Measurements from ENCODE around the gene KIF20B. TPM values are rescaled to one million over a fixed set of nuclear protein-coding genes. Genes with fewer than 3 reads are reported as not detected.

KIF20B gene
- total RNA-seq, 4 donors from 2014 or later: 3.7 to 5.3 (median 4.1) TPM

DNA sequence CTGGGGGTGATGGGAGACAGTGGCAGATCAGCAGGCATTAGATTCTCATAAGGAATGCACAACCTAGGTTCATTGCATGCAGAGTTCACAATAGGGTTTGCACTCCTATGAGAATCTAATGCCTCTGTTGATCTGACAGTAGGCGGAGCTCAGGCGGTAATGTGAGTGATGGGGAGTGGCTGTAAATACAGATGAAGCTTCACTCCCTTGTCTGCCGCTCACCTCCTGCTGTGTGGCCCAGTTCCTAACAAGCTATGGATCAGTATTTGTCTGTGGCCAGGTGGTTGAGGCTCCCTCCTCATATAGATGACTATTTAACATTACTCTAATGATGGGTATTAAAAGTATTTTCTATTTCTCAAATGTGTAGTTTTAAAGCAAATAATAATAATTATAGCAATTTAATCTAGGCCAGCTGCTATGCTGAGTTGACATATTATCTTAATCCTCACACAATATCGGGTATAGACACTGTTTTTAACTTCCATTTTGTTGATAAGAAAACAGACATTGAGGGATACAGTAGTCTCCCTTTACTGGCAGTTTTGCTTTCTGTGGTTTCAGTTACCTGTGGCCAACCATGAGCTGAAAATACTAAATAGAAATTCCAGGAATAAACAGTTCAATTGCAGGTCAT lies 39.9 kb downstream of the KIF20B start:
- TF ChIP-seq, protein P1, sequence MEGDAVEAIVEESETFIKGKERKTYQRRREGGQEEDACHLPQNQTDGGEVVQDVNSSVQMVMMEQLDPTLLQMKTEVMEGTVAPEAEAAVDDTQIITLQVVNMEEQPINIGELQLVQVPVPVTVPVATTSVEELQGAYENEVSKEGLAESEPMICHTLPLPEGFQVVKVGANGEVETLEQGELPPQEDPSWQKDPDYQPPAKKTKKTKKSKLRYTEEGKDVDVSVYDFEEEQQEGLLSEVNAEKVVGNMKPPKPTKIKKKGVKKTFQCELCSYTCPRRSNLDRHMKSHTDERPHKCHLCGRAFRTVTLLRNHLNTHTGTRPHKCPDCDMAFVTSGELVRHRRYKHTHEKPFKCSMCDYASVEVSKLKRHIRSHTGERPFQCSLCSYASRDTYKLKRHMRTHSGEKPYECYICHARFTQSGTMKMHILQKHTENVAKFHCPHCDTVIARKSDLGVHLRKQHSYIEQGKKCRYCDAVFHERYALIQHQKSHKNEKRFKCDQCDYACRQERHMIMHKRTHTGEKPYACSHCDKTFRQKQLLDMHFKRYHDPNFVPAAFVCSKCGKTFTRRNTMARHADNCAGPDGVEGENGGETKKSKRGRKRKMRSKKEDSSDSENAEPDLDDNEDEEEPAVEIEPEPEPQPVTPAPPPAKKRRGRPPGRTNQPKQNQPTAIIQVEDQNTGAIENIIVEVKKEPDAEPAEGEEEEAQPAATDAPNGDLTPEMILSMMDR (IDR thresholded peaks at IDR 0.05; ENCODE audit: low read depth): no peak

GRCh38 chr10:89744026-89744425 lies 42.6 kb downstream of the KIF20B start:
- TF ChIP-seq, protein P1 (IDR thresholded peaks at IDR 0.05; ENCODE audit: low read depth): no peak

DNA sequence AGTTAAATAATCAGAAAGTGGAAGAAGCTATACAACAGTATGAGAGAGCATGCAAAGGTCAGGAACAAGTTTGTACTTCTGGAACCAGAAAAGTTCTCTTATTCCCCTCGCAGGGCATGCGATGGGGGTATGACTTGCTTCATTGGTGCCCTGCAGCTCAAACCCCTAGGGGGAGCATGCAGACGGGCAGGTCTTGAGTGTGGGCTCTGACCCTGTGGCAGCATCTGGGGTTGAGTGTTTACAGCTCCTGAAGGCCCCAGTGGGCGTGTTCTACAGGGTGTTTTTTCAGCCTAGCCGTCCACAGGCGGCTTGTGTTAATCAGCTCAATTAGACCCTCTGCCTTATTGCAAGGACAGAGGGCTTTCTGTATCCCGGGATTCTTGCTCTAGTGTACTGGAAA lies 44.5 kb downstream of the KIF20B start:
- TF ChIP-seq, protein P1 (IDR thresholded peaks at IDR 0.05; ENCODE audit: low read depth): no peak

GRCh38 chr10:89750441-89750840 lies 49.1 kb downstream of the KIF20B start:
- TF ChIP-seq, protein P1 (IDR thresholded peaks at IDR 0.05; ENCODE audit: low read depth): no peak

DNA sequence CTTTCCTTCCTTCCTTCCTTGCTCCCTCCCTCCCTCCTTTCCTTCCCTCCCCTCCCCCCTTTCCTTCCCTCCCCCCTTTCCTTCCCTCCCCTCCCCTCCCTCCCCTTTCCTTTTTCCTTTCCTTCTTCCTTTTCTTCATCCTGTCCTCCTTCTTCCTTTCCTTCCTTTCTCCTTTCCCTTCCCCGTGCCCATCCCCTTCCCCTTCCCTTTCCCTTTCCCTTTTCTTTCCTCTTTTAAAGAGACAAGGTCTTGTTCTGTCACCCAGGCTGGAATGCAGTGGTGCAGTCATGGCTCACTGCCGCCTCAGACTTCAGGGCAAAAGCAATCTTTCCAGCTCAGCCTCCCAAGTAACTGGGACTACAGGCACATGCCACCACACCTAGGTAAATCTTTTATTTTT lies 54.0 kb downstream of the KIF20B start:
- TF ChIP-seq, protein P1 (IDR thresholded peaks at IDR 0.05; ENCODE audit: low read depth): no peak

- TF ChIP-seq, protein P1 (IDR thresholded peaks at IDR 0.05; ENCODE audit: low read depth): no peak
These were observed 58.1 kb downstream of the KIF20B start for GRCh38 chr10:89759531-89759930.

- TF ChIP-seq, protein P1 (IDR thresholded peaks at IDR 0.05; ENCODE audit: low read depth): no peak
These were observed 70.3 kb downstream of the KIF20B start for GRCh38 chr10:89771684-89772083.
